ENCODE results near the gene SUCLG1. TPM values are rescaled to one million over a fixed set of nuclear protein-coding genes. Genes with fewer than 3 reads are reported as not detected.

The SUCLG1 gene
- total and polyA plus RNA-seq, 2 of the 8 experiments (the other 6 are each of a cell fraction or from before 2014, with no cell fraction given), result 19.9 to 40.0 TPM

DNA sequence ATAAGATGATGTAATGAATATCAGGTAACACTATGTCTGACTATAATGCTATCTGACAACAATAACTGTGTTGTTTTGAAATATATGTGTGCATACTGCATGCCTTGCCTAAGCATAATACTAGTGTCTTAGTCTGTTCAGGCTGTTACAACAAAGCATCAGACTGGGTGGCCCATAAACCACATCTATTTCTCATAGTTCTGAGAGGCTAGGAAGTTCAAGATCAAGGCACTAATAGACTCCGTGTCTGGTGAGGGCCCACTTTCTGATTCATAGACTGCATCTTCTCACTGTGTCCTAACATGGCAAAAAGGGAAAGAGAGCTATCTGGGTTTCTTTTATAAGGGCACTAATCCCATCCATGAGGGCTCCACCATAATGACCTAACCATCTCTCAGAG is 80.1 kb downstream of the SUCLG1 start:
- no peaks in the 10 kb centered on the region for H3K27me3 ChIP-seq (replicated peaks in 1 of 4; ENCODE audit: control insufficient read depth in 3 of 4, extremely low read depth in 1 of 4, insufficient read depth in 3 of 4, low read length in 3 of 4)
- H2BK12ac ChIP-seq (ENCODE audit: low read depth, low read length), result no peak overlapping the region
- no peak overlapping the region for H3K14ac ChIP-seq (ENCODE audit: insufficient read length)
- 79% methylated on average over 1 of the region's 1 CpG; no CpG with 5 or more reads in 1 of the 2 experiments for WGBS, 2 experiments (ENCODE audit: extremely low coverage in 1 of 2, insufficient coverage in 1 of 2, insufficient read length in 1 of 2, insufficient replicate concordance in 2 of 2, low coverage in 1 of 2, low lambda C conversion rate in 2 of 2, missing lambda C conversion rate in 1 of 2)
- H3K4me2 ChIP-seq (ENCODE audit: insufficient read depth in 1 of 2, low read depth in 2 of 2, low read length in 2 of 2), result no peak overlapping the region
- ChIA-PET CTCF (ENCODE audit: partially characterized antibody) (no interaction called here), POLR2A (ENCODE audit: partially characterized antibody) (no interaction called here)
- no peak overlapping the region for H4K5ac ChIP-seq (ENCODE audit: insufficient read length, low read depth, low read length)
- H3K9ac ChIP-seq (replicated peaks in 1 of 4; ENCODE audit: extremely low read depth in 1 of 4, low read depth in 3 of 4, low read length in 3 of 4), result no peak overlapping the region
- no peak overlapping the region for H3K4me3 ChIP-seq (ENCODE audit: extremely low read depth in 1 of 4, insufficient read depth in 2 of 4, low read depth in 3 of 4, low read length in 4 of 4)
- H3K4ac ChIP-seq (replicated peaks; ENCODE audit: insufficient read length, low read depth, low read length), result no peak overlapping the region
- H3K18ac ChIP-seq (ENCODE audit: extremely low read depth, low read length), result no peak overlapping the region
- no peaks in the 10 kb centered on the region for H3K79me1 ChIP-seq (ENCODE audit: low read depth, low read length)
- no peaks in the 10 kb centered on the region for H3K9me3 ChIP-seq (ENCODE audit: insufficient read depth in 2 of 2, low read depth in 1 of 2, low read length in 1 of 2)
- H2BK20ac ChIP-seq (ENCODE audit: low read length), result no peak overlapping the region
- no peak overlapping the region for H4K91ac ChIP-seq (replicated peaks; ENCODE audit: insufficient read length, low read length)
- no peak overlapping the region for H4K8ac ChIP-seq (ENCODE audit: extremely low read depth, insufficient read depth, low read length)
- H3K56ac ChIP-seq (replicated peaks; ENCODE audit: insufficient read length, low read depth, low read length), result no peak overlapping the region
- H2BK120ac ChIP-seq (replicated peaks; ENCODE audit: low read depth, low read length), result no peak overlapping the region
- no peak for DNase-seq (ENCODE audit: low read depth in 1 of 2, low spot score in 2 of 2)
- H3K79me2 ChIP-seq (ENCODE audit: control insufficient read depth in 1 of 2, insufficient read depth in 2 of 2, low read length in 2 of 2), result no peaks in the 10 kb centered on the region
- no peak overlapping the region for H2BK15ac ChIP-seq (ENCODE audit: low read length)
- FAIRE-seq, result no peak
- no peak overlapping the region for H2AK5ac ChIP-seq (ENCODE audit: low read depth, low read length)
- H2BK5ac ChIP-seq (ENCODE audit: low read depth, low read length), result no peak overlapping the region
- no peaks in the 10 kb centered on the region; the same call in 1 of the 2 replicates for H3K23me2 ChIP-seq (ENCODE audit: low read depth, low read length)
- no peak overlapping the region for H3K23ac ChIP-seq (ENCODE audit: insufficient read length)
- H4K20me1 ChIP-seq (replicated peaks in 1 of 2; ENCODE audit: control insufficient read depth in 1 of 2, insufficient read depth in 2 of 2, low read length in 2 of 2), result no peaks in the 10 kb centered on the region
- H3K4me1 ChIP-seq (replicated peaks in 1 of 4; ENCODE audit: control insufficient read depth in 3 of 4, insufficient read depth in 4 of 4, low read length in 3 of 4), result no peaks in the 10 kb centered on the region
- no peak for TF ChIP-seq PHF8 (conservative IDR thresholded peaks at IDR 0.05; ENCODE audit: low read depth, low read length)
- no peak for TF ChIP-seq CBX8 (IDR thresholded peaks at IDR 0.05; ENCODE audit: borderline replicate concordance, low read depth, low read length)
- TF ChIP-seq CEBPB (IDR thresholded peaks at IDR 0.05; ENCODE audit: low read depth, low read length), result no peak
- no peak overlapping the region for H3K27ac ChIP-seq (ENCODE audit: low read depth, low read length)
- no peak overlapping the region for H2AFZ ChIP-seq (ENCODE audit: low read length)
- H3K36me3 ChIP-seq (ENCODE audit: control insufficient read depth in 2 of 4, insufficient read depth in 4 of 4, low read length in 3 of 4), result no peaks in the 10 kb centered on the region

All from H1 (cell line).